Measurements from ENCODE around the gene VAV2.
"Not testable (repeated sequence)": the region's sequence is repeated elsewhere in the genome, so short reads cannot be mapped to it uniquely, and the experiment has no call there.

The VAV2 gene

GRCh38 chr9:133969681-133970580, 22.2 kb downstream of the VAV2 start:
- DNase-seq (ENCODE audit: low read depth in 1 of 2, low spot score in 1 of 2): no peak

GRCh38 chr9:133968966-133969617, 23.0 kb downstream of the VAV2 start:
- no peak for DNase-seq (ENCODE audit: low read depth in 1 of 2, low spot score in 1 of 2)

- no peak for DNase-seq (ENCODE audit: low read depth in 1 of 2, low spot score in 1 of 2)
Measured at GRCh38 chr9:133968428-133968827, 23.7 kb downstream of the VAV2 start.

- no peak for DNase-seq (ENCODE audit: low read depth in 1 of 2, low spot score in 1 of 2)
Measured at GRCh38 chr9:133967024-133967741, 24.9 kb downstream of the VAV2 start.

GRCh38 chr9:133964463-133964862, 27.7 kb downstream of the VAV2 start:
- no peak for DNase-seq (ENCODE audit: low read depth in 1 of 2, low spot score in 1 of 2)

- DNase-seq (ENCODE audit: low read depth in 1 of 2, low spot score in 1 of 2): no peak
Measured at GRCh38 chr9:133963166-133963565, 29.0 kb downstream of the VAV2 start.

- no peak for DNase-seq (ENCODE audit: low read depth in 1 of 2, low spot score in 1 of 2)
Measured at GRCh38 chr9:133962341-133962740, 29.8 kb downstream of the VAV2 start.

GRCh38 chr9:133961226-133962165, 30.6 kb downstream of the VAV2 start:
- no peak for DNase-seq (ENCODE audit: low read depth in 1 of 2, low spot score in 1 of 2)

- DNase-seq (ENCODE audit: low read depth in 1 of 2, low spot score in 1 of 2): no peak
Measured at GRCh38 chr9:133960568-133961129, 31.5 kb downstream of the VAV2 start.

- DNase-seq (ENCODE audit: low read depth in 1 of 2, low spot score in 1 of 2): no peak
Measured at GRCh38 chr9:133959966-133960567, 32.1 kb downstream of the VAV2 start.

GRCh38 chr9:133959171-133959570, 33.0 kb downstream of the VAV2 start:
- no peak for DNase-seq (ENCODE audit: low read depth in 1 of 2, low spot score in 1 of 2)

GRCh38 chr9:133958756-133959155, 33.4 kb downstream of the VAV2 start:
- DNase-seq (ENCODE audit: low read depth in 1 of 2, low spot score in 1 of 2): no peak

GRCh38 chr9:133957772-133958171, 34.4 kb downstream of the VAV2 start:
- not testable (repeated sequence) for DNase-seq (ENCODE audit: low read depth in 1 of 2, low spot score in 1 of 2)

- no peak for DNase-seq (ENCODE audit: low read depth in 1 of 2, low spot score in 1 of 2)
Measured at GRCh38 chr9:133957328-133957727, 34.8 kb downstream of the VAV2 start.

- no peak for DNase-seq (ENCODE audit: low read depth in 1 of 2, low spot score in 1 of 2)
Measured at GRCh38 chr9:133956520-133957076, 35.5 kb downstream of the VAV2 start.

GRCh38 chr9:133955821-133956411, 36.2 kb downstream of the VAV2 start:
- DNase-seq (ENCODE audit: low read depth in 1 of 2, low spot score in 1 of 2): peak in 1 of 2 donors; percentile 12

GRCh38 chr9:133954862-133955529, 37.1 kb downstream of the VAV2 start:
- DNase-seq (ENCODE audit: low read depth in 1 of 2, low spot score in 1 of 2): no peak

- DNase-seq (ENCODE audit: low read depth in 1 of 2, low spot score in 1 of 2): no peak
Measured at GRCh38 chr9:133953976-133954709, 38.0 kb downstream of the VAV2 start.

Data from stimulated activated CD4-positive, alpha-beta T cell treated with anti-CD3 and anti-CD28 coated beads, Interleukin-15, amount 100 ng/mL, for 1 hour (primary cell).